B cell (primary cell): ENCODE data around the gene ULBP2. TPM values are rescaled to one million over a fixed set of nuclear protein-coding genes. Genes with fewer than 3 reads are reported as not detected.
A peak's percentile ranks its signal among the peaks of the same experiment; 100 is the strongest.
"Not testable (repeated sequence)": the region's sequence is repeated elsewhere in the genome, so short reads cannot be mapped to it uniquely, and the experiment has no call there.

Experiments
- ATAC-seq: fragments of 200-7000 bp; cut with Tn5 transposase; one replicate; pipeline ENCODE4 v1.10.0; 2021; ENCODE audit warnings: low read depth, mild to moderate bottlenecking, moderate number of reproducible peaks, moderate library complexity
- CTCF ChIA-PET: fragments of 350-600 bp; sonication (Branson Sonifier 250); formaldehyde crosslinking; loops from one replicate; lab custom pipeline; 2021; ENCODE audit warnings: antibody characterized with exemption, inconsistent platforms; lab: Charles Lee
- POLR2A ChIA-PET: fragments of 350-600 bp; sonication (Branson Sonifier 250); formaldehyde crosslinking; loops from one replicate; lab custom pipeline; 2021; ENCODE audit warnings: antibody characterized with exemption; lab: Charles Lee
- DNase-seq: peaks from one replicate; pipeline ENCODE4 v3.0.0; 2013
- H2AFZ ChIP-seq: 2 replicates; pipeline ENCODE4 v1.6.1; 2012; ENCODE audit warnings: mild to moderate bottlenecking, low read depth, low read length; ENCODE audit not compliant: insufficient read depth, poor library complexity, severe bottlenecking
- H3K27ac ChIP-seq, 2 donors: 1 replicate in 1 of 2; 2 replicates in 1 of 2; pipeline ENCODE4 v1.5.1; 2012 to 2013; ENCODE audit warnings: low read length in 2 of 2, mild to moderate bottlenecking in 2 of 2, moderate library complexity in 1 of 2
- H3K27me3 ChIP-seq, 4 experiments: fragments of 200-600 bp in 1 of 4; sonication (generic) in 1 of 4; replicated peaks in 1 of 4; 1 replicate in 2 of 4; 2 replicates in 2 of 4; pipeline versions ENCODE4 v1.6.1 to v1.7.0; 2013 to 2016; ENCODE audit warnings: low read length in 3 of 4, mild to moderate bottlenecking in 2 of 4, mixed read lengths in 1 of 4, moderate library complexity in 1 of 4; ENCODE audit not compliant: insufficient read depth in 4 of 4, control insufficient read depth in 3 of 4; ENCODE audit errors: control extremely low read depth in 1 of 4
- H3K36me3 ChIP-seq, 2 experiments: replicated peaks in 1 of 2; 1 replicate in 1 of 2; 2 replicates in 1 of 2; pipeline versions ENCODE4 v1.6.1 to v1.7.1; 2013; ENCODE audit warnings: low read length in 1 of 2; ENCODE audit not compliant: insufficient read depth in 2 of 2, control insufficient read depth in 1 of 2; ENCODE audit errors: control extremely low read depth in 1 of 2, extremely low read depth in 1 of 2
- H3K4me1 ChIP-seq, 2 donors: fragments of 200-600 bp in 1 of 2; sonication (generic) in 1 of 2; 1 replicate in 1 of 2; 2 replicates in 1 of 2; pipeline versions ENCODE4 v1.5.1 to v1.6.1; 2013 to 2017; ENCODE audit warnings: low read length in 2 of 2; ENCODE audit not compliant: control insufficient read depth in 2 of 2, insufficient read depth in 2 of 2
- H3K4me2 ChIP-seq: replicated peaks from 2 replicates; pipeline ENCODE3; 2012; ENCODE audit warnings: mild to moderate bottlenecking, low read depth, low read length; ENCODE audit not compliant: poor library complexity, severe bottlenecking
- H3K4me3 ChIP-seq, 5 experiments: fragments of 200-600 bp in 1 of 5; sonication (generic) in 1 of 5; 1 replicate in 3 of 5; 2 replicates in 2 of 5; pipeline versions ENCODE4 v1.5.1 to v1.7.0; 2011 to 2016; ENCODE audit warnings: low read length in 4 of 5, mild to moderate bottlenecking in 4 of 5, low read depth in 2 of 5, control low read depth in 1 of 5, moderate library complexity in 1 of 5; ENCODE audit not compliant: insufficient read depth in 1 of 5; ENCODE audit errors: control extremely low read depth in 1 of 5, extremely low read depth in 1 of 5
- H3K79me2 ChIP-seq: fragments of 200-600 bp; sonication (generic); one replicate; pipeline ENCODE4 v1.6.0; 2016; ENCODE audit warnings: low read length; ENCODE audit not compliant: control insufficient read depth, insufficient read depth
- H3K9ac ChIP-seq: fragments of 200-600 bp; sonication (generic); 2 replicates; pipeline ENCODE4 v1.6.1; 2017; ENCODE audit warnings: mild to moderate bottlenecking, low read length, moderate library complexity
- H3K9me3 ChIP-seq, 3 donors: one replicate each; pipeline versions ENCODE4 v1.6.1 to v1.7.1; 2013; ENCODE audit warnings: low read length in 2 of 3; ENCODE audit not compliant: control insufficient read depth in 2 of 3, insufficient read depth in 1 of 3; ENCODE audit errors: control extremely low read depth in 1 of 3
- H4K20me1 ChIP-seq: 2 replicates; pipeline ENCODE4 v1.6.0; 2012; ENCODE audit warnings: mild to moderate bottlenecking, low read length; ENCODE audit not compliant: insufficient read depth, control insufficient read depth, poor library complexity, severe bottlenecking
- H3K27ac Mint-ChIP-seq: one replicate; pipeline ENCODE4 v1.8.0; 2021; ENCODE audit warnings: mixed read lengths
- H3K27me3 Mint-ChIP-seq: one replicate; pipeline ENCODE4 v1.8.0; 2021; ENCODE audit warnings: mixed read lengths
- H3K4me1 Mint-ChIP-seq: one replicate; pipeline ENCODE4 v1.8.0; 2021; ENCODE audit warnings: mixed read lengths
- H3K4me3 Mint-ChIP-seq: one replicate; pipeline ENCODE4 v1.8.0; 2021; ENCODE audit warnings: mixed read lengths
- H3K9me3 Mint-ChIP-seq: one replicate; pipeline ENCODE4 v1.8.0; 2022; ENCODE audit warnings: mixed read lengths; ENCODE audit not compliant: insufficient read depth
- CTCF ChIP-seq: fragments of 200-600 bp; IDR thresholded peaks from one replicate; pipeline ENCODE4 v1.8.0; 2022; ENCODE audit warnings: antibody characterized with exemption, mild to moderate bottlenecking
- EZH2 ChIP-seq: IDR thresholded peaks from 2 replicates; pipeline ENCODE4 v1.6.1; 2012; ENCODE audit warnings: borderline replicate concordance, low read depth, mild to moderate bottlenecking, moderate library complexity, low read length; ENCODE audit not compliant: insufficient read depth, poor library complexity, severe bottlenecking
- WGBS: methylation state at CpG from one replicate; pipeline ENCODE4 v1.1.5; 2013; ENCODE audit warnings: missing lambda C conversion rate; ENCODE audit not compliant: insufficient coverage; 5-methylcytosine and 5-hydroxymethylcytosine counted together
- intact Hi-C: fragments of 100-400 bp; cut with micrococcal nuclease; formaldehyde crosslinking; loops from one replicate; pipeline ENCODE4 v1.10.0; 2022
- polyA plus RNA-seq: library from polyadenylated mRNA; depleted of rRNA; stranded (reverse); fragments of >200 nt; gene quantifications from 2 replicates; pipeline ENCODE4 v1.2.3, GENCODE V29; 2012
- total RNA-seq, 2 donors: library from RNA; stranded (reverse); fragments of 120-200 nt in 1 of 2; gene quantifications; 1 replicate in 1 of 2; 2 replicates in 1 of 2; pipeline versions ENCODE4 v1.2.3 to v1.2.4, GENCODE V29; 2013 to 2022

Gene ULBP2
- total and polyA plus RNA-seq, 2 donors (not counting 1 experiment from before 2014, with no cell fraction given) = 0.31 TPM; not detected in 1

GRCh38 chr6:149925974-149926777 lies 15.6 kb upstream of the ULBP2 start:
- intact Hi-C loops = loop anchor here (1.0 kb wide), 2 partner anchors 92 to 202 kb away; no protein-coding TSS in a partner anchor
- DNase-seq (peak; percentile 71), ATAC-seq (peak; percentile 57)
- no peaks in the 10 kb centered on the region for H3K79me2 ChIP-seq
- H2AFZ ChIP-seq = peak overlapping the region; percentile 46
- Mint-ChIP-seq H3K4me3 (peak overlapping the region; percentile 23), H3K27me3 (peaks cover 86% of the 10 kb centered on the region), H3K27ac (no peak overlapping the region), H3K4me1 (peaks cover 36% of the 10 kb centered on the region), H3K9me3 (no peaks in the 10 kb centered on the region)
- H3K9ac ChIP-seq = no peak overlapping the region
- H3K4me2 ChIP-seq = peak overlapping the region; percentile 60
- peaks cover 0 to 71% (median 61%) of the 10 kb centered on the region in 4 experiments for H3K27me3 ChIP-seq
- H3K36me3 ChIP-seq = no peaks in the 10 kb centered on the region
- no peak overlapping the region for H3K4me3 ChIP-seq
- H3K27ac ChIP-seq = no peak overlapping the region
- TF ChIP-seq EZH2 (no peak), CTCF (peak; percentile 71)
- H3K9me3 ChIP-seq = peaks cover 0 to 34% (median 0%) of the 10 kb centered on the region in 3 donors
- ChIA-PET CTCF (interaction anchor here (0.7 kb wide), 1 partner anchor 94 kb away, joined by 3 read pairs; no protein-coding TSS in a partner anchor), POLR2A (no interaction called here)
- H3K4me1 ChIP-seq = peaks cover 29 to 37% of the 10 kb centered on the region in 2 donors
- no peaks in the 10 kb centered on the region for H4K20me1 ChIP-seq
- 7% methylated on average over 21 of the region's 31 CpGs for WGBS

- H3K27ac ChIP-seq, ATAC-seq, H3K79me2 ChIP-seq, H4K20me1 ChIP-seq, H3K27ac Mint-ChIP-seq, intact Hi-C loops, H3K4me2 ChIP-seq, DNase-seq, H2AFZ ChIP-seq, H3K4me3 ChIP-seq, H3K4me3 Mint-ChIP-seq, H3K36me3 ChIP-seq, H3K9ac ChIP-seq, H3K9me3 Mint-ChIP-seq, POLR2A ChIA-PET: not testable (repeated sequence)
- WGBS = no CpG with 5 or more reads among the region's 4 CpGs
- H3K4me1 ChIP-seq = peaks cover 29 to 37% of the 10 kb centered on the region in 2 donors
- H3K4me1 Mint-ChIP-seq = peaks cover 33% of the 10 kb centered on the region
- H3K9me3 ChIP-seq = peaks cover 0 to 31% (median 0%) of the 10 kb centered on the region in 3 donors
- H3K27me3 Mint-ChIP-seq = peaks cover 85% of the 10 kb centered on the region
- CTCF ChIA-PET = interaction anchor here (0.7 kb wide), 1 partner anchor 95 kb away, joined by 3 read pairs; no protein-coding TSS in a partner anchor
- H3K27me3 ChIP-seq = peaks cover 0 to 68% (median 60%) of the 10 kb centered on the region in 4 experiments
These were observed 14.8 kb upstream of the ULBP2 start for GRCh38 chr6:149927025-149927424.
